ENCODE data around the gene CFAP107.

DNA sequence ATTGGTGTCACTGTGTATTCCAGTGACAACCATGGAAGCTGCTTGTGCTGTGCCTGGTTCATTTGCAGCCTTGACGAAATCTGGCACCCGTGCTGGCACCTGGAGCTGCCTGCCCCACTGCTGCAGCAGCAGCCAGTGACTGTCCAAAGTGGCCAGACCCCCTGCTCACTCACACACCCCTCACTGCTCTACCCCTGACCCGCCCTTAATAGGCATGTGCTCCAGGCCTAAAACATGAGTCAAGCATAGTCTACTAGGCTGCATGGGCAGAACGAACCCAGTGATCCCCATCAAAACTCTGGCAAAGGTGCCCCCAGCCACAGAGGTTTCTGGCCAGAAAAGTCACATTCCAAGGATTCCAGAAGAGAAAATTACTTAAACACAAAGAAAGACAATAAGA is 52.9 kb downstream of the CFAP107 start:
- TF ChIP-seq, protein P1, sequence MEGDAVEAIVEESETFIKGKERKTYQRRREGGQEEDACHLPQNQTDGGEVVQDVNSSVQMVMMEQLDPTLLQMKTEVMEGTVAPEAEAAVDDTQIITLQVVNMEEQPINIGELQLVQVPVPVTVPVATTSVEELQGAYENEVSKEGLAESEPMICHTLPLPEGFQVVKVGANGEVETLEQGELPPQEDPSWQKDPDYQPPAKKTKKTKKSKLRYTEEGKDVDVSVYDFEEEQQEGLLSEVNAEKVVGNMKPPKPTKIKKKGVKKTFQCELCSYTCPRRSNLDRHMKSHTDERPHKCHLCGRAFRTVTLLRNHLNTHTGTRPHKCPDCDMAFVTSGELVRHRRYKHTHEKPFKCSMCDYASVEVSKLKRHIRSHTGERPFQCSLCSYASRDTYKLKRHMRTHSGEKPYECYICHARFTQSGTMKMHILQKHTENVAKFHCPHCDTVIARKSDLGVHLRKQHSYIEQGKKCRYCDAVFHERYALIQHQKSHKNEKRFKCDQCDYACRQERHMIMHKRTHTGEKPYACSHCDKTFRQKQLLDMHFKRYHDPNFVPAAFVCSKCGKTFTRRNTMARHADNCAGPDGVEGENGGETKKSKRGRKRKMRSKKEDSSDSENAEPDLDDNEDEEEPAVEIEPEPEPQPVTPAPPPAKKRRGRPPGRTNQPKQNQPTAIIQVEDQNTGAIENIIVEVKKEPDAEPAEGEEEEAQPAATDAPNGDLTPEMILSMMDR (IDR thresholded peaks at IDR 0.05; ENCODE audit: insufficient read depth, low read length), result no peak
- TF ChIP-seq POLR2AphosphoS5 (IDR thresholded peaks at IDR 0.05; ENCODE audit: low read depth), result no peak
- TF ChIP-seq, protein P2, sequence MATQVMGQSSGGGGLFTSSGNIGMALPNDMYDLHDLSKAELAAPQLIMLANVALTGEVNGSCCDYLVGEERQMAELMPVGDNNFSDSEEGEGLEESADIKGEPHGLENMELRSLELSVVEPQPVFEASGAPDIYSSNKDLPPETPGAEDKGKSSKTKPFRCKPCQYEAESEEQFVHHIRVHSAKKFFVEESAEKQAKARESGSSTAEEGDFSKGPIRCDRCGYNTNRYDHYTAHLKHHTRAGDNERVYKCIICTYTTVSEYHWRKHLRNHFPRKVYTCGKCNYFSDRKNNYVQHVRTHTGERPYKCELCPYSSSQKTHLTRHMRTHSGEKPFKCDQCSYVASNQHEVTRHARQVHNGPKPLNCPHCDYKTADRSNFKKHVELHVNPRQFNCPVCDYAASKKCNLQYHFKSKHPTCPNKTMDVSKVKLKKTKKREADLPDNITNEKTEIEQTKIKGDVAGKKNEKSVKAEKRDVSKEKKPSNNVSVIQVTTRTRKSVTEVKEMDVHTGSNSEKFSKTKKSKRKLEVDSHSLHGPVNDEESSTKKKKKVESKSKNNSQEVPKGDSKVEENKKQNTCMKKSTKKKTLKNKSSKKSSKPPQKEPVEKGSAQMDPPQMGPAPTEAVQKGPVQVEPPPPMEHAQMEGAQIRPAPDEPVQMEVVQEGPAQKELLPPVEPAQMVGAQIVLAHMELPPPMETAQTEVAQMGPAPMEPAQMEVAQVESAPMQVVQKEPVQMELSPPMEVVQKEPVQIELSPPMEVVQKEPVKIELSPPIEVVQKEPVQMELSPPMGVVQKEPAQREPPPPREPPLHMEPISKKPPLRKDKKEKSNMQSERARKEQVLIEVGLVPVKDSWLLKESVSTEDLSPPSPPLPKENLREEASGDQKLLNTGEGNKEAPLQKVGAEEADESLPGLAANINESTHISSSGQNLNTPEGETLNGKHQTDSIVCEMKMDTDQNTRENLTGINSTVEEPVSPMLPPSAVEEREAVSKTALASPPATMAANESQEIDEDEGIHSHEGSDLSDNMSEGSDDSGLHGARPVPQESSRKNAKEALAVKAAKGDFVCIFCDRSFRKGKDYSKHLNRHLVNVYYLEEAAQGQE (IDR thresholded peaks at IDR 0.05; ENCODE audit: insufficient replicate concordance, low read depth), result no peak
